WTC11 (cell line): ENCODE data around the gene ITGAL. TPM values are rescaled to one million over a fixed set of nuclear protein-coding genes. Genes with fewer than 3 reads are reported as not detected.

ENCODE experiments used
- ATAC-seq: fragments of 200-7000 bp; cut with Tn5 transposase; 2 replicates; pipeline ENCODE4 v1.10.0; 2021; ENCODE audit warnings: mild to moderate bottlenecking, moderate library complexity
- Bru-seq: library from RNA; stranded (reverse); fragments of 400-500 nt; gene quantifications from one replicate; lab custom pipeline; 2021; lab: Mats Ljungman, UMichigan
- CTCF ChIA-PET: fragments of 300-600 bp; sonication (Branson Sonifier 250); formaldehyde crosslinking; loops from one replicate; lab custom pipeline; 2021; ENCODE audit warnings: antibody characterized with exemption; lab: Charles Lee
- POLR2A ChIA-PET: fragments of 350-600 bp; sonication (Branson Sonifier 250); formaldehyde crosslinking; loops from one replicate; lab custom pipeline; 2021; ENCODE audit warnings: antibody characterized with exemption; lab: Charles Lee
- DNase-seq: peaks from one replicate; pipeline ENCODE4 v3.0.0; 2021; ENCODE audit warnings: low spot score
- H3K27ac Mint-ChIP-seq: 2 replicates; pipeline ENCODE4 v1.8.0; 2021; ENCODE audit warnings: mixed read lengths
- H3K27me3 Mint-ChIP-seq: 2 replicates; pipeline ENCODE4 v1.8.0; 2021; ENCODE audit warnings: low read depth, mild to moderate bottlenecking, moderate library complexity, mixed read lengths
- H3K36me3 Mint-ChIP-seq: 2 replicates; pipeline ENCODE4 v1.8.0; 2021; ENCODE audit warnings: mixed read lengths
- H3K4me1 Mint-ChIP-seq: 2 replicates; pipeline ENCODE4 v1.8.0; 2022; ENCODE audit warnings: mixed read lengths
- H3K4me3 Mint-ChIP-seq: 2 replicates; pipeline ENCODE4 v1.8.0; 2021; ENCODE audit warnings: mild to moderate bottlenecking, moderate library complexity, mixed read lengths
- H3K9me3 Mint-ChIP-seq: 2 replicates; pipeline ENCODE4 v1.8.0; 2021; ENCODE audit warnings: mixed read lengths
- ELF4 ChIP-seq: sonication (generic); formaldehyde crosslinking; IDR thresholded peaks from 2 replicates; pipeline ENCODE4 v1.8.1; 2022; ENCODE audit warnings: low read depth, mild to moderate bottlenecking, moderate library complexity, missing genetic modification reagents
- ERG ChIP-seq: fragments of 250-450 bp; sonication (Bioruptor Pico); IDR thresholded peaks from 2 replicates; pipeline ENCODE4 v1.8.0; 2021; ENCODE audit warnings: mild to moderate bottlenecking
- ESRRA ChIP-seq: sonication (generic); formaldehyde crosslinking; IDR thresholded peaks from 2 replicates; pipeline ENCODE4 v1.8.1; 2022; ENCODE audit warnings: mild to moderate bottlenecking, missing genetic modification reagents, borderline replicate concordance
- ETV6 ChIP-seq: sonication (generic); formaldehyde crosslinking; IDR thresholded peaks from 2 replicates; pipeline ENCODE4 v1.8.1; 2022; ENCODE audit warnings: mild to moderate bottlenecking, missing genetic modification reagents
- FOXP4 ChIP-seq: sonication (generic); formaldehyde crosslinking; IDR thresholded peaks from 2 replicates; pipeline ENCODE4 v1.8.0; 2022; ENCODE audit warnings: mild to moderate bottlenecking, missing genetic modification reagents
- GTF2I ChIP-seq: fragments of 250-450 bp; sonication (Bioruptor Pico); conservative IDR thresholded peaks from 2 replicates; pipeline ENCODE4 v1.4.0; 2021; ENCODE audit warnings: mild to moderate bottlenecking
- IRF1 ChIP-seq: sonication (generic); formaldehyde crosslinking; IDR thresholded peaks from 2 replicates; pipeline ENCODE4 v1.8.0; 2023; ENCODE audit warnings: missing genetic modification reagents
- JUN ChIP-seq: sonication (generic); formaldehyde crosslinking; IDR thresholded peaks from 2 replicates; pipeline ENCODE4 v1.8.0; 2023; ENCODE audit warnings: mild to moderate bottlenecking, missing genetic modification reagents
- MLX ChIP-seq: sonication (generic); formaldehyde crosslinking; IDR thresholded peaks from 2 replicates; pipeline ENCODE4 v1.8.1; 2023; ENCODE audit warnings: mild to moderate bottlenecking, missing genetic modification reagents, moderate library complexity
- NFYB ChIP-seq: sonication (generic); formaldehyde crosslinking; conservative IDR thresholded peaks from 2 replicates; pipeline ENCODE4 v1.8.0; 2022; ENCODE audit warnings: low read depth, missing genetic modification reagents
- NR2C2 ChIP-seq: sonication (generic); formaldehyde crosslinking; IDR thresholded peaks from 2 replicates; pipeline ENCODE4 v1.8.0; 2022; ENCODE audit warnings: mild to moderate bottlenecking, missing genetic modification reagents
- OVOL2 ChIP-seq: fragments of 250-450 bp; sonication (Bioruptor Pico); IDR thresholded peaks from 2 replicates; pipeline ENCODE4 v1.9.0; 2021; ENCODE audit warnings: mild to moderate bottlenecking, borderline replicate concordance
- PRDM15 ChIP-seq: sonication (generic); formaldehyde crosslinking; IDR thresholded peaks from 2 replicates; pipeline ENCODE4 v1.8.0; 2022; ENCODE audit warnings: missing genetic modification reagents
- RELA ChIP-seq: sonication (generic); formaldehyde crosslinking; IDR thresholded peaks from 2 replicates; pipeline ENCODE4 v1.8.1; 2022; ENCODE audit warnings: missing genetic modification reagents, mild to moderate bottlenecking, borderline replicate concordance
- TEAD4 ChIP-seq: sonication (generic); formaldehyde crosslinking; IDR thresholded peaks from 2 replicates; pipeline ENCODE4 v1.8.0; 2022; ENCODE audit warnings: mild to moderate bottlenecking, missing genetic modification reagents
- ZBTB21 ChIP-seq: sonication (generic); formaldehyde crosslinking; IDR thresholded peaks from 2 replicates; pipeline ENCODE4 v1.8.1; 2023; ENCODE audit warnings: mild to moderate bottlenecking, missing genetic modification reagents, borderline replicate concordance
- ZNF121 ChIP-seq: sonication (generic); formaldehyde crosslinking; IDR thresholded peaks from 2 replicates; pipeline ENCODE4 v1.8.0; 2023; ENCODE audit warnings: missing genetic modification reagents
- ZNF423 ChIP-seq: fragments of 250-450 bp; sonication (Bioruptor Pico); IDR thresholded peaks from 2 replicates; pipeline ENCODE4 v2.1.2; 2022; ENCODE audit warnings: mild to moderate bottlenecking, moderate library complexity
- ZSCAN18 ChIP-seq: fragments of 250-450 bp; sonication (Bioruptor Pico); IDR thresholded peaks from 2 replicates; pipeline ENCODE4 v2.1.2; 2022; ENCODE audit warnings: mild to moderate bottlenecking, moderate library complexity
- long read RNA-seq, 3 experiments: library from RNA in 1 of 3; library from capped mRNA in 1 of 3; library from polyadenylated mRNA in 1 of 3; unstranded in 2 of 3; stranded (forward) in 1 of 3; transcript quantifications; one replicate each; pipeline ENCODE4 v2.0.0, GENCODE V29; 2021
- total RNA-seq: library from RNA; stranded (reverse); gene quantifications from 3 replicates; pipeline ENCODE4 v1.2.3, GENCODE V29; 2021

ITGAL gene
- 0.64 to 1.1 TPM (median 1.0 TPM) in 3 replicates for total RNA-seq
- Bru-seq, nascent RNA = not detected
- long read RNA-seq, experiment 1 = 0 reads
- long read RNA-seq, experiment 2 = 0 reads
- long read RNA-seq, experiment 3 = 0 reads

- CTCF ChIA-PET = interaction anchor here (2.0 to 2.2 kb wide), 2 partner anchors 143 kb away, joined by 5 to 6 read pairs; no protein-coding TSS in a partner anchor
- no peak within 1 kb of the TSS for H3K27ac Mint-ChIP-seq
- peaks cover 3% of the 10 kb centered on the region for H3K9me3 Mint-ChIP-seq
- H3K4me3 Mint-ChIP-seq = no peak within 1 kb of the TSS
- no peak for DNase-seq
- POLR2A ChIA-PET = no interaction called here
- TF ChIP-seq NR2C2 (CRISPR knock-in tag) = no peak
- no peak for TF ChIP-seq ESRRA (CRISPR knock-in tag)
- TF ChIP-seq ELF4 (CRISPR knock-in tag) = no peak
- no peak for TF ChIP-seq FOXP4 (CRISPR knock-in tag)
- TF ChIP-seq ZBTB21 (CRISPR knock-in tag) = no peak
- no peak for TF ChIP-seq NFYB
- no peak for TF ChIP-seq ZNF121 (CRISPR knock-in tag)
- TF ChIP-seq PRDM15 (CRISPR knock-in tag) = no peak
- TF ChIP-seq OVOL2 = no peak
- no peak for TF ChIP-seq IRF1
- TF ChIP-seq GTF2I (CRISPR knock-in tag) = no peak
- no peak for TF ChIP-seq JUN (CRISPR knock-in tag)
- TF ChIP-seq ERG (CRISPR knock-in tag) = no peak
- TF ChIP-seq MLX (CRISPR knock-in tag) = no peak
- no peak for TF ChIP-seq ETV6 (CRISPR knock-in tag)
- TF ChIP-seq ZNF423 (CRISPR knock-in tag) = no peak
- TF ChIP-seq RELA (CRISPR knock-in tag) = no peak
- TF ChIP-seq ZSCAN18 (CRISPR knock-in tag) = no peak
- no peak for TF ChIP-seq TEAD4 (CRISPR knock-in tag)
- ATAC-seq = no peak
- no peaks in the 10 kb centered on the region for H3K36me3 Mint-ChIP-seq
- H3K27me3 Mint-ChIP-seq = peaks cover 9% of the 10 kb centered on the region
- H3K4me1 Mint-ChIP-seq = no peaks in the 10 kb centered on the region
These were observed at the start of gene ITGAL for GRCh38 chr16:30472328-30472942. TSS of gene ITGAL (plus strand) at chr16:30472742. CDS start at chr16:30472838, 96 bp downstream.
